Naive thymus-derived CD4-positive, alpha-beta T cell (primary cell): ENCODE measurements around the gene MYRFL. TPM values are rescaled to one million over a fixed set of nuclear protein-coding genes. Genes with fewer than 3 reads are reported as not detected.
"Not testable (repeated sequence)": the region's sequence is repeated elsewhere in the genome, so short reads cannot be mapped to it uniquely, and the experiment has no call there.

ENCODE experiments used
- ATAC-seq: fragments of 150-1000 bp; cut with Tn5 transposase; 2 replicates; pipeline ENCODE4 v1.10.0; 2021; ENCODE audit warnings: mild to moderate bottlenecking, moderate library complexity
- CTCF ChIA-PET: fragments of 350-600 bp; sonication (Branson Sonifier 250); formaldehyde crosslinking; loops from one replicate; lab custom pipeline; 2021; ENCODE audit warnings: antibody characterized with exemption; lab: Charles Lee
- POLR2A ChIA-PET: fragments of 350-600 bp; sonication (Branson Sonifier 250); formaldehyde crosslinking; loops from one replicate; lab custom pipeline; 2021; ENCODE audit warnings: antibody characterized with exemption, inconsistent platforms; lab: Charles Lee
- DNase-seq, 9 donors: peaks; one replicate each; pipeline versions ENCODE4 v3.0.0 to v3.0.0-alpha.2; 2020 to 2022; ENCODE audit warnings: mixed read lengths in 1 of 9
- H3K27ac ChIP-seq: one replicate; pipeline ENCODE4 v1.7.0; 2013; ENCODE audit warnings: mild to moderate bottlenecking, low read depth, low read length, moderate library complexity
- H3K27me3 ChIP-seq, 2 donors: one replicate each; pipeline ENCODE4 v1.7.0; 2013; ENCODE audit warnings: low read length in 2 of 2, mild to moderate bottlenecking in 2 of 2, moderate library complexity in 2 of 2; ENCODE audit not compliant: control insufficient read depth in 2 of 2, insufficient read depth in 2 of 2
- H3K36me3 ChIP-seq, 3 experiments: 1 replicate in 2 of 3; 2 replicates in 1 of 3; pipeline ENCODE4 v1.7.0; 2013; ENCODE audit warnings: low read length in 3 of 3, mild to moderate bottlenecking in 3 of 3, moderate library complexity in 1 of 3; ENCODE audit not compliant: insufficient read depth in 3 of 3, control insufficient read depth in 2 of 3
- H3K4me1 ChIP-seq, 2 donors: one replicate each; pipeline ENCODE4 v1.7.0; 2013; ENCODE audit warnings: low read length in 2 of 2, mild to moderate bottlenecking in 2 of 2, moderate library complexity in 1 of 2; ENCODE audit not compliant: control insufficient read depth in 2 of 2, insufficient read depth in 2 of 2
- H3K4me3 ChIP-seq: 2 replicates; pipeline ENCODE4 v1.7.0; 2013; ENCODE audit warnings: mild to moderate bottlenecking, low read length
- H3K9me3 ChIP-seq, 3 experiments: 1 replicate in 2 of 3; 2 replicates in 1 of 3; pipeline ENCODE4 v1.7.0; 2013; ENCODE audit warnings: low read length in 3 of 3; ENCODE audit not compliant: control insufficient read depth in 2 of 3
- H3K27ac Mint-ChIP-seq, 9 donors: one replicate each; pipeline ENCODE4 v1.8.0; 2020 to 2022; ENCODE audit warnings: mixed read lengths in 9 of 9, mild to moderate bottlenecking in 8 of 9, moderate library complexity in 5 of 9, inconsistent platforms in 2 of 9
- H3K27me3 Mint-ChIP-seq, 5 donors: one replicate each; pipeline ENCODE4 v1.8.0; 2021 to 2022; ENCODE audit warnings: mixed read lengths in 5 of 5, mild to moderate bottlenecking in 1 of 5
- H3K36me3 Mint-ChIP-seq, 5 donors: one replicate each; pipeline ENCODE4 v1.8.0; 2020 to 2022; ENCODE audit warnings: mixed read lengths in 5 of 5, mild to moderate bottlenecking in 3 of 5, inconsistent platforms in 1 of 5
- H3K4me1 Mint-ChIP-seq, 7 donors: one replicate each; pipeline ENCODE4 v1.8.0; 2020 to 2022; ENCODE audit warnings: mixed read lengths in 7 of 7, mild to moderate bottlenecking in 3 of 7, inconsistent platforms in 1 of 7
- H3K4me3 Mint-ChIP-seq, 10 donors: one replicate each; pipeline ENCODE4 v1.8.0; 2020 to 2022; ENCODE audit warnings: mild to moderate bottlenecking in 10 of 10, mixed read lengths in 10 of 10, moderate library complexity in 6 of 10, inconsistent platforms in 2 of 10
- H3K9me3 Mint-ChIP-seq, 11 donors: one replicate each; pipeline ENCODE4 v1.8.0; 2020 to 2022; ENCODE audit warnings: mixed read lengths in 11 of 11, mild to moderate bottlenecking in 4 of 11, inconsistent platforms in 1 of 11, moderate library complexity in 1 of 11
- intact Hi-C, 2 donors: fragments of 100-400 bp; cut with micrococcal nuclease; formaldehyde crosslinking; loops; one replicate each; pipeline ENCODE4 v1.15.1; 2023
- polyA plus RNA-seq, 2 donors: library from polyadenylated mRNA; unstranded; fragments of 300-500 nt; fragmentation: Illumina TruSeq; gene quantifications; one replicate each; pipeline ENCODE4 v1.2.3, GENCODE V29; 2021
- total RNA-seq, 6 experiments: library from RNA in 5 of 6; stranded (reverse) in 5 of 6; gene quantifications; 1 replicate in 5 of 6; 2 replicates in 1 of 6; pipeline ENCODE4 v1.2.3 and lab custom pipeline; 2021 to 2026

The MYRFL gene
- total and polyA plus RNA-seq, 7 experiments from 2014 or later = 0.24 TPM; not detected in 6

GRCh38 chr12:69853176-69853961, 28.3 kb downstream of the MYRFL start:
- H3K27me3 ChIP-seq, POLR2A ChIA-PET, H3K27ac ChIP-seq, H3K9me3 ChIP-seq, intact Hi-C loops, H3K27ac Mint-ChIP-seq, H3K4me3 Mint-ChIP-seq, H3K4me3 ChIP-seq, CTCF ChIA-PET, DNase-seq, H3K4me1 ChIP-seq, H3K36me3 ChIP-seq, H3K4me1 Mint-ChIP-seq, ATAC-seq, H3K36me3 Mint-ChIP-seq: not testable (repeated sequence)
- Mint-ChIP-seq H3K27me3 (peaks cover 2 to 23% (median 6%) of the 10 kb centered on the region in 5 donors), H3K9me3 (peaks cover 0 to 32% (median 12%) of the 10 kb centered on the region in 11 donors)

GRCh38 chr12:69866698-69867097, 41.7 kb downstream of the MYRFL start:
- Histone ChIP-seq H3K27me3 (no peaks in the 10 kb centered on the region), H3K4me1 (no peaks in the 10 kb centered on the region), H3K4me3 (no peak overlapping the region), H3K9me3 (no peaks in the 10 kb centered on the region), H3K36me3 (no peaks in the 10 kb centered on the region), H3K27ac (no peak overlapping the region)
- ChIA-PET POLR2A (no interaction called here), CTCF (no interaction called here)
- ATAC-seq (no peak), DNase-seq (no peak)
- Mint-ChIP-seq H3K27ac (no peak overlapping the region), H3K4me1 (no peaks in the 10 kb centered on the region), H3K4me3 (no peak overlapping the region), H3K27me3 (peaks cover 0 to 56% (median 35%) of the 10 kb centered on the region in 5 donors), H3K36me3 (no peaks in the 10 kb centered on the region), H3K9me3 (peaks cover 0 to 4% (median 0%) of the 10 kb centered on the region in 11 donors)
- intact Hi-C loops = no loop called here

DNA sequence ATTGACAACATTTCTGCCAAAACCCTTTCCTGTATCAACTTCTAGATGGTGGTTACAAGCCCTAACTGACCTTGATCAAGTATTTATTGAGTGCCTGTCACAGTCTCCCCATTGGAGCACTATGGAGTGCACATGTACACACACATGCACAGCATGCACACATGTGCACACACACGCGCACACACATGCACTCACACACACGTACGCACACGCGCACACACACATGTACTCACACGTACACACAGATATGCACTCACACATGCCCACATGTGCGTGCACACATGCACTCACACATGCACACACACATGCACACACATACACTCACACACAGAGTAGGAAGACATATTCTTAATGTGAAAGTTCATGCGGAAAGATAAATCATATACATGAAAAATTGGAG, 43.7 kb downstream of the MYRFL start:
- ChIA-PET CTCF (no interaction called here), POLR2A (no interaction called here)
- H3K27me3 Mint-ChIP-seq = peaks cover 0 to 56% (median 44%) of the 10 kb centered on the region in 5 donors
- DNase-seq = no peak
- intact Hi-C loops = no loop called here
- no peaks in the 10 kb centered on the region for H3K27me3 ChIP-seq
- no peaks in the 10 kb centered on the region for H3K4me1 ChIP-seq
- no peaks in the 10 kb centered on the region for H3K36me3 Mint-ChIP-seq
- H3K4me3 ChIP-seq = no peak overlapping the region
- no peaks in the 10 kb centered on the region for H3K36me3 ChIP-seq
- H3K4me1 Mint-ChIP-seq = peaks cover 0 to 2% (median 0%) of the 10 kb centered on the region in 7 donors
- no peak overlapping the region for H3K27ac ChIP-seq
- ATAC-seq = no peak
- H3K27ac Mint-ChIP-seq = no peak overlapping the region
- no peak overlapping the region for H3K4me3 Mint-ChIP-seq
- no peaks in the 10 kb centered on the region for H3K9me3 ChIP-seq
- H3K9me3 Mint-ChIP-seq = peaks cover 0 to 4% (median 0%) of the 10 kb centered on the region in 11 donors

DNA sequence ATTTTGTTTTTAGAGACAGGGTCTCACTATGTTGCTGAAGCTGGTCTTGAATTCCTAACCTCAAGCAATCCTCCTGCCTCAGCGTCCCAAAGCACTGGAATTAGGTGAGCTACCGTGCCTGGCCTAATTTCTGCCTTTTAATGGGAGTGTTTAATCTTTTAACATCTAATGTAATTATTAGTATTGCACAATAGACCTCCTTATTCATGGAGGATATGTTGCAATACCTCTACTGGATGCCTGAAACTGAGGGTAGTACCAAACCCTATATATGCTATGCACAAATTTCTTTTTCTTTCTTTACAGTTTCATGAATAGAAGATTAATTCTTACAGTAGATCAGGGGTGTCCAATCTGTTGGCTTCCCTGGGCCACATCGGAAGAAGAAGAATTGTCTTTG, 47.8 kb downstream of the MYRFL start:
- Histone ChIP-seq H3K36me3 (no peaks in the 10 kb centered on the region), H3K4me1 (no peaks in the 10 kb centered on the region), H3K9me3 (no peaks in the 10 kb centered on the region), H3K27ac (no peak overlapping the region), H3K27me3 (no peaks in the 10 kb centered on the region), H3K4me3 (no peak overlapping the region)
- H3K27ac Mint-ChIP-seq = no peak overlapping the region
- intact Hi-C loops = no loop called here
- no peaks in the 10 kb centered on the region for H3K36me3 Mint-ChIP-seq
- POLR2A ChIA-PET = no interaction called here
- ATAC-seq = no peak
- peaks cover 8 to 39% (median 22%) of the 10 kb centered on the region in 5 donors for H3K27me3 Mint-ChIP-seq
- peaks cover 0 to 3% (median 0%) of the 10 kb centered on the region in 11 donors for H3K9me3 Mint-ChIP-seq
- H3K4me1 Mint-ChIP-seq = peaks cover 0 to 2% (median 0%) of the 10 kb centered on the region in 7 donors
- CTCF ChIA-PET = interaction anchor here (0.6 kb wide), 1 partner anchor 1006 kb away, joined by 3 read pairs; no protein-coding TSS in a partner anchor
- no peak overlapping the region for H3K4me3 Mint-ChIP-seq
- no peak for DNase-seq

DNA sequence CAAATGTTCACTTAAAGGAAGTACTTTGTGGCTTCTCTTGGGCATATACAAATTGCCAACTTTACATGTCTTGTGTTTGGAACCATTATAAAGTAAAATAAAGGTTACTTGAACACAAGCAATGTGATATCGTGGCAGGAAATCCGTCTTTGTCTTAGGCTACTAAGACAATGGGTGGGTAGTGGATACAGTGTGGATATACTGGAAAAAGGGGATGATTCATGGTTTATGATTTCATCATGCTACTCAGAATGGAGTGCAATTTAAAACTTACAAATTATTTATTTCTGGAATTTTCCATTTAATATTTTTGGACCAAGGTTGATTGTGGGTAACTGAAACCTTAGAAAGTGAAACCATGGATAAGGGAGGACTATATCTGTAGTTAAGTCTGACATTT, 48.4 kb downstream of the MYRFL start:
- no peaks in the 10 kb centered on the region for H3K9me3 ChIP-seq
- H3K4me1 ChIP-seq = no peaks in the 10 kb centered on the region
- ChIA-PET POLR2A (no interaction called here), CTCF (no interaction called here)
- intact Hi-C loops = no loop called here
- no peak for DNase-seq
- no peak overlapping the region for H3K4me3 ChIP-seq
- no peaks in the 10 kb centered on the region for H3K36me3 Mint-ChIP-seq
- no peak overlapping the region for H3K27ac ChIP-seq
- H3K4me3 Mint-ChIP-seq = no peak overlapping the region
- H3K4me1 Mint-ChIP-seq = peaks cover 0 to 2% (median 0%) of the 10 kb centered on the region in 7 donors
- peaks cover 0 to 3% (median 0%) of the 10 kb centered on the region in 11 donors for H3K9me3 Mint-ChIP-seq
- no peaks in the 10 kb centered on the region for H3K36me3 ChIP-seq
- H3K27me3 ChIP-seq = no peaks in the 10 kb centered on the region
- H3K27ac Mint-ChIP-seq = no peak overlapping the region
- no peak for ATAC-seq
- H3K27me3 Mint-ChIP-seq = peaks cover 8 to 40% (median 22%) of the 10 kb centered on the region in 5 donors

GRCh38 chr12:69874606-69875005, 49.6 kb downstream of the MYRFL start:
- CTCF ChIA-PET = no interaction called here
- no peaks in the 10 kb centered on the region for H3K27me3 ChIP-seq
- no peak overlapping the region for H3K27ac Mint-ChIP-seq
- no peaks in the 10 kb centered on the region for H3K9me3 Mint-ChIP-seq
- no peak overlapping the region for H3K4me3 ChIP-seq
- POLR2A ChIA-PET = no interaction called here
- H3K36me3 Mint-ChIP-seq = no peaks in the 10 kb centered on the region
- H3K4me1 Mint-ChIP-seq = peaks cover 0 to 5% (median 4%) of the 10 kb centered on the region in 7 donors
- no peaks in the 10 kb centered on the region for H3K9me3 ChIP-seq
- ATAC-seq (no peak), DNase-seq (no peak)
- peaks cover 10 to 44% (median 31%) of the 10 kb centered on the region in 5 donors for H3K27me3 Mint-ChIP-seq
- no peak overlapping the region for H3K4me3 Mint-ChIP-seq
- H3K4me1 ChIP-seq = no peaks in the 10 kb centered on the region
- H3K36me3 ChIP-seq = no peaks in the 10 kb centered on the region
- intact Hi-C loops = loop anchor here in 1 of 2 donors (5.0 kb wide), 1 partner anchor 517 kb away; the partner anchor contains the start of gene YEATS4
- no peak overlapping the region for H3K27ac ChIP-seq
